Bone marrow (tissue), 2 donors: ENCODE measurements around the gene GALK1.

Experiments
- DNase-seq, 2 donors: peaks; one replicate each; lab custom pipeline; 2025; lab: John Stamatoyannopoulos, UW

The GALK1 gene

DNA sequence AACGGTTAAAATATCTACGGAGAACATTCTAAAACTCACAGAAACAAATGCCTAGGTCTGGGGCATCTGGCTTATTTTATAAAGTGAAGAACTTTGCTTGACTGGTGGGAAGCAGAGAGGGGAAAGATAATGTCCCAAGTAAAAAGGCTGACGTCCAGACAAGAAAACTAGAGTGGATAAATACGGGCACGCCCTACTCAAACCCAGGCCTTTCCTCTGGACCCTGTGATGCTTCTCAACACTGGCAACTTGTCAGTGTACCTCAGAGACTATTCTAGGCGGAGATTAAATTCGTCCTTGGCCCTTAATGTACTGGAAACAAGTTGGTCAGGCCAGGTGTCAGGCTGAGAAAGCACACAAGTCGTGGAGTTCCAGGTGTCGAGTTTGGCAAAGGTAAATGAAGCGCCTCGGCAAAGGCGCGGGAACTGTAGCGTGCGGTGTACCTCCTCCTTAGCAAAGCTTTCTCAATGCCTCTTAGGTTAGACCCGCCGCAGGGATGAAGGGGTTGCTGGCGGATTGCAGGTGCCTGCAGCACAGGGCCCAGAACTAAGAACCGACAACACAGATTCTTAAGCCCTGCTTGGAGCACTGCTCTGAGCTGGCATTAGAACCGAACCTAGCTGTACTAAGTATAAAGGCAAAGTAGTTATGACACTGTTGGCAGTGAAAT lies 18.9 kb upstream of the GALK1 start:
- DNase-seq, result no peak

DNA sequence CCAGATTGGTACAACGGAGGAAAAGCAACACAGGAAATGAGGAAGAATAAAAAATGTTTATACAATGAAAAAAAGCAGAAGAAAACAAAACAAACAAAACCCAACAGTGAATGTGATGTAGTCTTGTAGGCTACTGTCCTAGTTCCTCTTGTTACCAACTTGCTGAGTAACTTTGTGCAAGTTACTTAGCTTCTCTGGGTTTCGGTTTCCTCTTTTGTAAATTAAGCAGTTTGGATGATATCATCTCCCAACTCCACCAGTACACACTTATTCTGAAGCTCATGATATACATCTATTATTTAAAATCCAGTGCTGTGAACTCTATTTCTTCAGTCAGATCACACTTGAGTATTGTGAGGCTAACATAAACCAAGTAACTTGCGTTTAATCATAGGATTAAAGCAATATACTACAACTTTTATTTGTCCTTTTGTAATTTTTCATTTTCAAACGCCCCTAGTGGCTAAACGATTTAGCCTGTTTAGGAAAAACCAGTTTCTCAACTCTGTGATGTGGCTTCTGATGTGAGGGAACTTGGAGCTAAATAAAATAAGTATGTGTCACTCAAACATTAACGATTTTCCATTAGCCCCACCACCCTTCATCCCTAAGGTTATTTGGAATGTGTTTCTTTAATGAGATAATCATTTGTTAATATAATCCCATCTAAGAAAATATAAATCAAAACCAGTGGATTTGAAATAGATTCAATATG lies 18.2 kb upstream of the GALK1 start:
- peak in 1 of 2 donors; percentile 88 for DNase-seq

DNA sequence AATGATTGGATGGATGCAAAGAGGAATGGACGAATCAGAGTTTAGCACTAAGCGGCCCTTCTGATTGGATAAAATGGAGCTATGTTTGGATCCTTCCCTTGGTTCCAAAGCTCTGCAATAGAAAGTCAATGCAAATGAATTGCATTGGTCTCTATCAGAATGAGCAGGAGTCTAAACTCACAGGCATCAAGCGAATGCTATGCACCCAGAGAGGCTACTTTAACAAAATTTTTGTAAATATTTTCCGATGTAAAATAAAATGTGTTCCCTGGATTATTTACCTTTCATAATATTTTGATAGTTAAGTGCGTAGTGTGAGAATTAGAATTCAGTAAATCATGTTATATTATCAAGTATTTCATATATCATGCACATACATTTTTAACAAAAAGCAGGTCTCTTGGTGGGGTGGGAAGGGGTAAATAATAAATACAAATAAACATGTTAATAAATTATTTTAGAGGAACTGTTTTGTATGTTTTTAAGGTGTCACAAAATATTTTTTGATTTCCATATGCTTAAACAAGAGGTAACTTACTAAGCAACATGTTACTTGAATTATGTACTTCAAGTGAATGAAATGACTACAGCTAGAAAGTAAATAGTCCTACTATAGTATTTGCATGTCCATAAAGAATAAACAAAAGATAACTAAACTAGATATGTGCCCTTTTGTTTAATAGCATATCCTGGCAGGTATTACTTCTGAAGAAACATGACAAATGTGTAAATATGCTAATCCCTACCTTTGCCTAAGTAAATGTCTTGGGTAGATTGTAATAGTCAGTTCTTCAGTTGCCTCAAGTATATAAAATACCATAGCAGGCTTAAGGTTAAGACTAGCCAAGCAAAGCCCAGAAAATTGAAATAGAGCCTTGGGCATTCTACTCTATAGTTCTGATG lies 15.2 kb upstream of the GALK1 start:
- DNase-seq, result no peak

DNA sequence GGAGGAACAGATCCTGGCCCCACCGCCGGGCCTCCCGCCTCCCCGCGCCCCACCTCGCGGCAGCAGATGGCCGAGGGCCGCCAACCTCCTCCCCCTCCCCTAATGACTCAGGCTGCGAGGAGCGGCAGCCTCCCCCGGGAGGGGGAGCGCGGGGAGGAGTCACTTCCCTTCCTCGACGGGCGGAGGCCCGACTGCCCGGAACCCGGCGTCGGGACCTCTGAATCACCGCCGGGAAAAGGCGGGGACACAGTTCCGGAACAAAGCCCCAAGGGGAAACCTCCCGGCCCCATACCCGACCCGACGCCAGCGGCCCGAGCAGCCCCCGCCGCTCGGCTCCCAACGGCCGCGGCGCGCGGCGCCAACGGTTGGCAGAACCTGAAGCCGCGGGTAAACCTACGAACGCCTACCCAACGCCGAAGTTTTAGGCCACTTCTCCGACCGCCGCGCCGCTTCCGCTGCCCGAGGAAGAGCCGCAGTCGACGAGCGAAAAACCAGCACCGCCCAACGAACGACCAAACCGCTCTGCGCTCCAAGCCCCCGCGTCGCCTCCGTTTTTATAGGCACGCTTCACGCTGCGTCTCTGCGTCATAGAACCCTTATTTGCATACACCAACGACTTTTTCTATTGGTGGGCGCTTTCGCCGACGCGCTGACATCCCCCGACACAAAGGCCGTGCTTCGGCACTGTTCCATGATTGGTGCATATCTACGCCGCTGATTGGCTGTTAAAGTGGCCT lies 14.4 kb upstream of the GALK1 start:
- peak; percentile 99 to 100 for DNase-seq

DNA sequence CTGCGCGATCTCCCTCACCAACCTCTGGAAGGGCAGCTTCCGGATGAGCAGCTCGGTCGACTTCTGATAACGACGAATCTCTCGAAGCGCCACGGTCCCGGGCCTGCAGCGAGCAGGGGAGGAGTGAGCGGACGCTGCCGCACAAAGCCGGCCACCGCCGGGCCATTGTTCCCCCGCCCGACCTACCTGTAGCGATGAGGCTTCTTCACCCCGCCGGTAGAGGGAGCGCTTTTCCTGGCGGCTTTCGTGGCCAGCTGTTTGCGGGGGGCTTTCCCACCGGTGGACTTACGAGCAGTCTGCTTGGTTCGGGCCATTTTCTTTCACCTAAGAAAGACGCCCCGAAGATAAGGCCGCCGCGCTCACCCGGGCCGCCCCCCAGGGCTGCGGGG lies 13.9 kb upstream of the GALK1 start:
- DNase-seq, result peak in 1 of 2 donors; percentile 74

DNA sequence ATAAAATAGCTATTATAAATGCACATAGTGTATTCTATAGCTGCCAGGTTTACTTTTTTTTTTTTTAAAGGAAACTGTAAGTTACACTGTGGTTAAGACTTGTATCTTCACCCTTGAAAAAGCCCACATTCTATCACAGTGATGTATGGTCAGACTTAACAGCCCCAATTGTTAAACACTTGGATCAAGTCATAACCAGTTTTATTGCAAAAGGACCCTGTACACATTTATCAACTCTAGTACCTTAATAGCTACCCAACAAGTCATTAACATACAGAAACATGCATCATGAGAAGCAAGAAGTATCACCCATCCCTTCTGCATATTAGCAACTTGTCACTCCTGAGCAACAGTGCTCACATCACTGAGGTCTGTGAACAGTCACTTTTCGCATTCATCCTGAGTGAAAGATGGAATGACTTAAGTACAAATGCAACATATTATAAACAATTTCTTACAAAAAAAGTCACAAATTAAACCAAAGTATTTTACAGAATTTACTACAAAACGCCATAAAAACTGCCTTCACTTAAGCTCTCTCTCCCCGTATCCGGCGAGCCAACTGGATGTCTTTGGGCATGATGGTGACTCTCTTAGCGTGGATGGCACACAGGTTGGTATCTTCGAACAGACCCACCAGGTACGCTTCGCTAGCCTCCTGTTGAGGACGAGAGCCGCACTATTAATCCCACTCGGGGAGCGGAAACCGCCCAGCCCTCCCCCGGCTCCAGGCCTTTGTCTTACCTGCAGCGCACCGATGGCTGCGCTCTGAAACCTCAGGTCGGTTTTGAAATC lies 13.3 kb upstream of the GALK1 start:
- DNase-seq, result peak in 1 of 2 donors; percentile 63

DNA sequence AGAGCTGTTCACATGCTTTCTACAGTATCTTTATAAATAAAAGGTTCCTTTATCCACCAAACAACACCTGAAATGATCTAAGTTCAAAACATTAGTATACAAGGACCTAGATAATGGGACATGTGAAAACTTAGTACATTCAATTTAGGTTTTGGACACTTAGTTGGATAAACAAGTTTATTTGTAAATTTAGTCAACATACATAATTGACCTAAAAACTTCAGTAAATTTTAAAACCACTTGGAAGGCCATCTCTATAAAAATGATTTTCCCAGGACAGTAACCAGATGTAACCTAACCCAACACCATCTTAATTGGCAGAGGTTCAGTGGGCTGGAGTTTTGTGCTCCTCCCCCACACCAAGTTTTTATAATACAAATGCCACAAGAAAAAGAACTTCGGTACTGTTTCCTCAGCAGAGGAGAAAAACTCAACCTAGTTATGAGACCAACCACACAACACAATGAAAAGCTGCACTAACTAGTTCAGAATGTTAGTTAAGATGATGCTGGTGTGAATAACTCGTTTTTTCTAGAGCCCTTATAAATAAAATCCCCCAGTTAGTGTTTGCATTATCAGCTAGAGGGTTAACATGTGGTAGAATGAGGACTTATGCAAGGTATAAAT lies 12.4 kb upstream of the GALK1 start:
- DNase-seq, result no peak

DNA sequence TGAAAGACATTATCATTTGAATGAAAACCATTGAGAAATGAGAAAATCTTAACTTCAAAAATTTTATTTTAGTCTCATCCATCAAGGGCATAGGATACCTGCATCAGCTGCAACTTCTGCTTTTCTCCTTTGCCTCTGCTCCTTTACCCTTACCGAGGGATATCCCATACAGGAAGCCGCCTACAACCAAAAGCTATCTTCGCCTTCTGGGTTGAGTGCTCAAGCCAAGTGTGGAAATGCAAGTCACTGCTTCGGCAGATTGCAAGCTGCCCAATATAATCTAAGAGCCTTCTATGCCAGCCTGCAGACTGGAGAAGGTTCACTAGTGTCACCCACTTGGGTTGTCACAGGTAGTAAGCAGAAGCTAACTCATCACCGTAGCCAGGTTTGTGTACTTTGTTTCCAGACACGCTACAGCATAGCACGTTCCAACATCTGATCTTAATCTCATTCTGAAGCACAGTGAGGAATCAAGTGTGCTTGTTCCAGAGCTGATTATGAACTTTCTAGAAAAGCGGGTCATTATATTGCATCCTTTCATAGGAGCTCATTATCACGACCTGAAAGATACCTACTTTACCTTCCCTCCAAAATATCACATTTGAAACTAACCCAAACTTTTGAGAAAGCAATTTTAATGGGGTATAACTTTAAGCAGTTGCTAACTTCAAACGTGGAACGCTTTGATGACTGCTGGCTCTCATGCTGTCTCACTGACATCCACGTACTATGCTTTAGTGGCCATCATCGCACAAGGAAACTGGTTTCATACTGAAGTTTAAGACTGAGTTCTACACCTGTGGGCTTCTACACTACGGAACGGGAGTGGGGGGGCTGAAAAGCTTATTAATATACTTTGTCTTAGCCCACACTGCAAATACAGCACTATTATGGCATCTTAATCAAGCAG lies 11.6 kb upstream of the GALK1 start:
- DNase-seq, result peak in 1 of 2 donors; percentile 64

DNA sequence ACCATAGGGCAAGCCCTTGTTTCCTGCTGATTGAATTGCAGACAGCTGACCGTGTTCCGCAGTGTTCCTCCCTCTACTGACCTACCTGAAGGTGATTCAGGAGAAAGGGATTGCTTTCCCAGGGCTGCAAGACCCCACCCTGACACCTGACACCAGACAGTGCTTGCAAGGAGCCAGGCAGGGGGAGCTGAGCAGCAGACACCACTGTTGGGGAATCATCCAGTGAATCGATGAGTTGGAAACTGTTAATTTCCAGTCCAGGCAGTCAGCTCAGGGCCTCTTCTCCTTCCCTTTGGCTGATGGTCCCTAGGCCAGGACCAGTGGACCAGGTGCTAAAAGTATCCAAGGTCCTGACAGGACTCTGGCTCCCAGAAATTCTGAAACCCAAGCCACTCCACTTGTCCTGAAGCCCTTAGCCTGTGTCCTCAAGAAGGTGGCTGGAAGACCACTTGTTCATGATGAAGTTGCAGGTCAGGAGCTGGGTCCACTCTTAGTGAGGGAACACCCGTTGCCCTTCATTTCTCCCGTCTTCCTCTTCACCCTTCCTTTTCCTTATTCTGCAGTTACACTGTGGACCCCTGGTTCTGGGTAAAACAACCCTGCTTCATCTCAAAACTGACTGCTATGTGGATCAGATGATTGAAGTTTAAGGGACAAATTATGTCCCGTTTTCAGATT lies 10.1 kb upstream of the GALK1 start:
- DNase-seq, result no peak

DNA sequence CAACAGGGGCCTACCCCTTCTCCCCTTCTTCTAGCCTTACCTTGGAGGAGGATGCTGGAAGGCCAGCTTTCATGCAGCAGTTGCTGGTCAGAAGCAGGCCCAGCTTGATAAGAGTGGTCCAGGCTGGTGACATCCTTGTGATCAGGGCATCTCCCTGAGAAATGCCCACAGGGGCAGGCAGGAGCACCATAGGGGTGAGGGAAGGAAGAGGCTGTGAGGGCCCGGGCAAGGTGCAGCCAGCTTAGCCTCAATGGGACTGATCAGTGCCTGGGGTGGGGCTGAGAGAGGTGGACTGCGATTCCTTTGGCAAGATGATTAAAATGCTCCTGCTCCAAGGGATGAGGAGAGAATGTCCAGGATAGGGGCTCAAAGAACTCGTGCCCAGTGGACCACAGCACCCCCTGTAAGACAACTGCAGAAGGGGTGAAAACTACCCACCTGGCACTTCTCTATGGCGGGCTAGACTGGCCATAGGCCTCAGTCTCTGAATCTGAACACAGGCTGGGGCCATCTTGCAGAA lies 9.5 kb upstream of the GALK1 start:
- DNase-seq, result no peak

DNA sequence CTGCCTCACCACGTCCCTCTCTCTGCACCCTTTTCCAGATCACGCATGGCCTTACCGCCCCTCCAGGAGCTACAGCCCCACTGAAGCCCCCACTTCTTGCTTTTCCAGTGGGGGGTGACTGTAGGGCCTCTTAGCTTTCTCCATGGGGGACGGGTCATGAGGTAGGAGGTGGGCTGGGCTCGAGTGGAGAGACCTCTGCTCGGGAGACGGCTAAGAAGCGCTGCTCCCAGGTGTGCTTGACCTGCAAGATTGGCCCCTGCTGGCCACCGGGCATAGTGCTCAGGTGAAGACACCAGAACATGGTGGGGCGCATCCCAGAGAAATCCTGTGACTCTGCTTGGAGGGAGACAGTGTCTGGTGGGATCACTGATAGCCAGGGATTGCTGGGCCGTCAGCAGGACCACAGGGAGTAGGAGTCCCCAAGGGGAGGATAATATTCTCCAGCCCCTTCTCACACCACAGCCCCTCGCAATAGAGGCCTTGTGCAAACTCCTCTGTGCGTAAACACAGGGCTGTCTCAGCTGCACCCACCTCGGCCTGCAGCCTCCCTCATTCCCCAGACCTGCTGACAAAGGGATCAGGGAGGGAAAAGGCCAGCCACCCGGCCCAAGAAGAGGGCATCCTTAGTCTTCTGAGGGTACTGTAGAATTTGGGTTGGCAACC lies 8.9 kb upstream of the GALK1 start:
- no peak for DNase-seq

DNA sequence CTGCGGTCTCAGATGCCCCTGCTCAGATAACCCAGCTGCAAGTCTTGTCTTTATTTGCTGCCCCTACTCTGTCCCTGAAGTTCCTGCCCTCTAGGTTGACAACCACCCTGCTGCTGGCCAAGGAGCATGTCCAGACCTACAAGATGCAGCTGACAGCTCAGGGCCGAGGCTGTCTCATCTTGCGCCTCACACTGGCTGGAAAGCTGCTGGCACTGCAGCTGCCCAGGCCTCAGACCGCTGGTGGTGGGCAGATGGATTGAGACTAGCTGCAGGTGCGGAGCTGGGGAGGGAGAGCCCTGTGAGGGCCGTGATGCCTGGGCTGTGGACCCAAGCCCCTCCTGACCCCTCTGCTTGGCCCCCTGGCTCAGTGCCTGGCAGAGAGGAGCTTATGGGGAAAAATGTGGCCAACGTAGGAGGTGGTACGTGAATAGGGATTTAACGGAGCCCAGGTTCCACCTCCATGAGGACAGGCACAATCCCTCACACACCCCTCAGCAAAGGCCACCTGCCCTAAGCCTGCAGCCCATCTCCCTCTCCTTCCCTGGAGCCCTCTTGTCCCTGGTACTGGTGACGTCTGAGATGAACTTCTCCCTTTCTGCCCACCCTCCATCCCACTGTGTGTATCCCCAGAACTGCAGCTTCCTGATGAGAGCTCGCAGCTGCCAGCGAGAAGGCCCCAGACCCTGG lies 8.3 kb upstream of the GALK1 start:
- DNase-seq, result no peak

DNA sequence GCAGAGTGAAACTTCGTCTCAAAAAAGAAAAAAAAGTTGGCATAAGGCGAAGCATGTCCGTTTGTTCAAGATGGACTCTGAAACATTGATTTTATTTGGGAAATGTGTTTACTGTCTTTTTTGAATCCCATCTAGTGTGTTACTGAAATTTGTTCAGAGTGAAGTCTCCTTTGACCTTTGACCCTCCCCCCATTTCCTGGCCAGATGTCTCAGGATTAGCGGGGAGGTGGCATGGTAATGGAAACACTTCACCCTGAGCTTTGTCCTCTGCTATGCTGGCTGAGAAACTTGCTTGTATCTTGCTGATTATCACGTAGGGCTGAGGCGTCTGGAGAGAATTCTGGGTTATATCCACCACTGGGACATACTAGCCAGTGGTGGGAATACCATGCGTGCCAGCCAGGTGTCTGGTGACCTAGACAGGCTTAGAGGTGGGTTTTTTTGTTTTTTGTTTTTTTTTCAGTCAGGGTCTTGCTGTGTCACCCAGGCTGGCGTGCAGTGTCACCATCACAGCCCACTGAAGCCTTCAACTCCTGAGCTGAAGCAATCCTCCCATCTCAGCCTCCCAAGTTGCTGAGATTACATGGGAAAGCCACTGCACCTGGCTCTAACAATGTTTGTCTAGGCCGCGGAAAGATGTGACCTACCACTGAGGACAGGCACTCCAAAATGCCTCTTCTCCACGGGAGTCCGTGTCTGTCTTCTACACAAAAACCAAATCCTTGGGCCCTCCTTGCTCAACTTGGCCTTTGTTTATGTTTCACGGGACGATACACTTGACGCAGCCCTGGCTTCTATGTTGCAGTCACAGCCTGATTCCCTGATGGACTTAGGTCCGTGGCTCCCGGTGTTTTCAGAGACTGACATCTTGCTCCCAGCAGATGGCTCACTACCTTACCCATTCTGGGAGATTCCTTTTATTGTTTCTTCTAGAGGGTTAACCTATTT lies 6.6 kb upstream of the GALK1 start:
- DNase-seq, result no peak

DNA sequence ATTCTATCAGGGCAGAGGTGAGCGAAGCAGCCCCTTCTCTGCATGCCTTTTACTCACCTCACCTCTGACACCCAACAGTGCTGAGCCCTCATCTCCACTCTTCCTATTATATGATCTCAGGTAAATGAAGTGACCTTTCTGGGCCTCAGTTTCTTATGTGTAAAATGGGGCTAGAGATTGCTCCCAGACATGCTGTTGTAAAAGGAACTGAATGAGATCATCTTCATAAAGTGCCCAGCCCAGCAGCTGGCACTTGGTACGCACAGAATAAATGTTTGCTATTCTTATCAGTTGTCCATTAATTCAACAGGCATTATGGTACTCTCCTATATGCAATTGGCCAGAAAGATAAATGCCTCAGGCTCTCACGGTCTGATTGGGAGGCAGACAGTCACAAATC lies 4.5 kb upstream of the GALK1 start:
- no peak for DNase-seq

DNA sequence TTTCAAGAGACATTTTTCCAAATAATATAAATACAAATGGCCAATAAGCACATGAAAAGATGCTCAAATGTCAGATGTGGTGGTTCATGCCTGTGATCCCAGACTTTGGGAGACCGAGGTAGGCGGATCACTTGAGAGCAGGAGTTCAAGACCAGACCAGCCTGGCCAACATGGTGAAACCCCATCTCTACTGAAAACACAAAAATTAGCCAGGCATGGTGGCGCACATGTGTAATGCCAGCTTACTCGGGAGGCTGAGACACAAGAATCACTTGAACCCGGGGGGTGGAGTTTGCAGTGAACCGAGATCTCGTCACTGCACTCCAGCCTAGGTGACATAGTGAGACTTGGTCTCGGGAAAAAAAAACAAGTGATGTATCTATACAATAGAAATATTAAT lies 2.9 kb upstream of the GALK1 start:
- no peak for DNase-seq

DNA sequence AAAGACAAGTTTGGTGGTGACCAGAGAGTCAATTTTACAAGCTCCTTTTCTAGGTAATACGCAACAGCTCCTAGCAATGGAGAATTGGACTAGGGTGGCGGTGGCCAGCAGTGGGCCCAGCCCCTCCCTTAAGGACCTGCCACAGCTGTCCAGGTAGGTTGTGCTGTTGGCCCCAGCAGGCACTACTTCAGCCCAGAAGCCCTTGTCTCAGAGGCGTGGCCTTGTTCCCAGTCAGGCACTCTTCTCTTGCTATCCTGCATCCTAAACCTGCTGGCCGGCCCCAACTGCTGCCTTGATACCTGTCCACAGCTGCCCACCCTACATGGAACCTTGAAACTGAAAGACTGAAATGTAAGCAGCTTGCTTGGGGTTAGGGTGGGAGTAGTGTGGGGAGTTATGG lies 989 bp upstream of the GALK1 start:
- no peak for DNase-seq

DNA sequence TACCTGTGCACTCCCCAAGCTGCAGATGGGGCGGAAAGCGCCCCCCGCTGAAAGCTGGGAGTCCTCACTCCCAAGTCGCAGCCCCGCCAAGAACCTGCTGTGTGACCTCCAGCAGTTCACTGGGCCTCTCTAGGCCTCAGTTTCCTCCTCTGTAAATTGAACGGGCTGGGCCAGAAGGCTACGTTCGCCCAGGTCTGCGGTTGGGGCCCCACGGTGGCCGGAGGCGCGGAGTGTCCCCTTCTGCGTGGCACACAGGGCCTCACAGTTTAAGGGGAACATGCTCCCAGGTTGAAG lies 628 bp downstream of the GALK1 start:
- DNase-seq, result no peak
